SK-MEL-5 (cell line): ENCODE measurements around the gene KCTD1. TPM values are rescaled to one million over a fixed set of nuclear protein-coding genes. Genes with fewer than 3 reads are reported as not detected.

Experiments used
- DNase-seq: peaks from one replicate; pipeline ENCODE4 v3.0.0-alpha.2; 2016; ENCODE audit warnings: low read depth, low spot score
- in situ Hi-C: cut with HindIII; loops from 2 replicates; pipeline ENCODE4 v1.10.0; 2016; ENCODE audit warnings: low sequenced_read_pairs, high pct_unique_total_duplicates, low pct_unique_long_range_greater_than_20kb
- total RNA-seq: library from RNA; depleted of rRNA; stranded (reverse); fragments of >200 nt; shearing (Covaris generic); gene quantifications from 2 replicates; pipeline ENCODE4 v1.2.3, GENCODE V29; 2014

Gene KCTD1
- total RNA-seq, 1 experiment from 2014 or later: 11.9 TPM

- no peak for DNase-seq
- in situ Hi-C loops: no loop called here
Measured at GRCh38 chr18:26502823-26503222, 45.5 kb downstream of the KCTD1 start.

GRCh38 chr18:26497866-26498265 is 50.5 kb downstream of the KCTD1 start:
- in situ Hi-C loops: no loop called here

GRCh38 chr18:26496528-26496927 is 51.8 kb downstream of the KCTD1 start:
- in situ Hi-C loops: no loop called here
- no peak for DNase-seq

More at GRCh38 chr18:26497866-26498265, 50.5 kb downstream of the KCTD1 start:
- no peak for DNase-seq

GRCh38 chr18:26495287-26495686 is 53.1 kb downstream of the KCTD1 start:
- in situ Hi-C loops: no loop called here
- no peak for DNase-seq

GRCh38 chr18:26493021-26493420 is 55.3 kb downstream of the KCTD1 start:
- in situ Hi-C loops: no loop called here
- no peak for DNase-seq

- in situ Hi-C loops: no loop called here
- no peak for DNase-seq
Measured at GRCh38 chr18:26491194-26491816, 57.0 kb downstream of the KCTD1 start.

GRCh38 chr18:26489881-26490280 is 58.5 kb downstream of the KCTD1 start:
- in situ Hi-C loops: no loop called here

GRCh38 chr18:26489191-26489590 is 59.2 kb downstream of the KCTD1 start:
- in situ Hi-C loops: no loop called here

More at GRCh38 chr18:26489881-26490280, 58.5 kb downstream of the KCTD1 start:
- no peak for DNase-seq

GRCh38 chr18:26488417-26489009 is 59.8 kb downstream of the KCTD1 start:
- no peak for DNase-seq
- in situ Hi-C loops: no loop called here

More at GRCh38 chr18:26489191-26489590, 59.2 kb downstream of the KCTD1 start:
- DNase-seq: no peak

GRCh38 chr18:26487437-26487836 is 60.9 kb downstream of the KCTD1 start:
- DNase-seq: no peak

GRCh38 chr18:26483633-26484032 is 64.7 kb downstream of the KCTD1 start:
- in situ Hi-C loops: no loop called here
- no peak for DNase-seq

More at GRCh38 chr18:26487437-26487836, 60.9 kb downstream of the KCTD1 start:
- in situ Hi-C loops: no loop called here

GRCh38 chr18:26482569-26482968 is 65.8 kb downstream of the KCTD1 start:
- no peak for DNase-seq
- in situ Hi-C loops: no loop called here

GRCh38 chr18:26480897-26481795 is 67.2 kb downstream of the KCTD1 start:
- peak; percentile 31 for DNase-seq
- in situ Hi-C loops: no loop called here

- in situ Hi-C loops: no loop called here
- no peak for DNase-seq
Measured at GRCh38 chr18:26479681-26480079, 68.7 kb downstream of the KCTD1 start.

GRCh38 chr18:26479065-26479680 is 69.2 kb downstream of the KCTD1 start:
- in situ Hi-C loops: no loop called here
- DNase-seq: no peak

GRCh38 chr18:26477828-26478466 is 70.4 kb downstream of the KCTD1 start:
- in situ Hi-C loops: no loop called here
- no peak for DNase-seq

GRCh38 chr18:26476697-26477096 is 71.7 kb downstream of the KCTD1 start:
- in situ Hi-C loops: no loop called here
- no peak for DNase-seq

- in situ Hi-C loops: no loop called here
Measured at GRCh38 chr18:26474542-26474941, 73.8 kb downstream of the KCTD1 start.

More at GRCh38 chr18:26474542-26474941, 73.8 kb downstream of the KCTD1 start:
- no peak for DNase-seq
